HEK293 (cell line): ENCODE measurements around the gene RIN1.
"Not testable (repeated sequence)": the region's sequence is repeated elsewhere in the genome, so short reads cannot be mapped to it uniquely, and the experiment has no call there.

Experiments
- CTCF ChIP-seq: fragments of 450-650 bp; formaldehyde crosslinking; IDR thresholded peaks from 2 replicates; pipeline ENCODE4 v1.5.1; 2016; ENCODE audit warnings: missing biosample characterization, missing genetic modification characterization
- YY1 ChIP-seq: fragments of 450-650 bp; formaldehyde crosslinking; IDR thresholded peaks from 2 replicates; pipeline ENCODE4 v1.5.1; 2018; ENCODE audit warnings: missing biosample characterization, missing genetic modification characterization
- ZFP69B ChIP-seq: fragments of 450-650 bp; formaldehyde crosslinking; IDR thresholded peaks from 2 replicates; pipeline ENCODE4 v1.5.1; 2016; ENCODE audit warnings: missing biosample characterization, missing genetic modification characterization
- ZNF488 ChIP-seq: fragments of 450-650 bp; formaldehyde crosslinking; IDR thresholded peaks from 2 replicates; pipeline ENCODE4 v1.5.1; 2016; ENCODE audit warnings: missing biosample characterization, missing genetic modification characterization
- ZNF704 ChIP-seq: fragments of 450-650 bp; formaldehyde crosslinking; IDR thresholded peaks from 2 replicates; pipeline ENCODE4 v1.5.1; 2016; ENCODE audit warnings: missing biosample characterization, missing genetic modification characterization

GRCh38 chr11:66380264-66380663 lies 44.0 kb upstream of the RIN1 start:
- not testable (repeated sequence) for TF ChIP-seq YY1, CTCF, ZFP69B, ZNF488, ZNF704 (tag by site-specific recombination)
